K562 (cell line): ENCODE data around the gene ANKRD13D. TPM values are rescaled to one million over a fixed set of nuclear protein-coding genes. Genes with fewer than 3 reads are reported as not detected.
A peak's percentile ranks its signal among the peaks of the same experiment; 100 is the strongest.

Experiments
- ATAC-seq: fragments of 200-7000 bp; cut with Tn5 transposase; 3 replicates; pipeline ENCODE4 v1.9.1; 2020; ENCODE audit warnings: moderate library complexity
- BruUV-seq: library from RNA; stranded (reverse); fragments of 400-500 nt; replicated peaks from 2 replicates; lab custom pipeline; 2021; lab: Mats Ljungman, UMichigan
- CTCF ChIA-PET: fragments of 300-600 bp; formaldehyde crosslinking; extraction: SDS; loops from one replicate; lab custom pipeline; 2021; ENCODE audit warnings: low intra/inter-chr PET ratio; lab: Yijun Ruan, JAX
- POLR2A ChIA-PET: fragments of 300-600, 350-650 bp; sonication (Branson Sonifier 250); formaldehyde crosslinking; extraction: SDS; loops from one replicate; lab custom pipeline; 2021; ENCODE audit warnings: antibody characterized with exemption, inconsistent platforms; lab: Yijun Ruan, JAX
- DNase-seq, 4 experiments: peaks; one replicate each; pipeline versions ENCODE4 v3.0.0 to v3.0.0-alpha.2; 2011 to 2018; ENCODE audit warnings: low spot score in 3 of 4, mixed read lengths in 3 of 4; ENCODE audit errors: extremely low read depth in 1 of 4
- FAIRE-seq: peaks from 2 replicates; lab custom pipeline; 2011; peaks lifted over from hg19 to GRCh38; lab: Jason Lieb, UNC
- H2AFZ ChIP-seq: 2 replicates; pipeline ENCODE4 v1.6.0; 2011; ENCODE audit warnings: low read depth, low read length, control low read depth, inconsistent platforms
- H3K27ac ChIP-seq: fragments of 200-600 bp; 3 replicates; pipeline ENCODE4 v1.8.0; 2011; ENCODE audit warnings: low read depth, mild to moderate bottlenecking, control low read depth, inconsistent platforms, low read length, moderate library complexity, mixed read lengths; ENCODE audit errors: extremely low read depth
- H3K27me3 ChIP-seq, 2 experiments: fragments of 300-600 bp in 1 of 2; 2 replicates in 1 of 2; 3 replicates in 1 of 2; pipeline versions ENCODE4 v1.6.0 to v1.8.0; 2011; ENCODE audit warnings: inconsistent platforms in 2 of 2, low read length in 2 of 2, mild to moderate bottlenecking in 1 of 2, mixed read lengths in 1 of 2, moderate library complexity in 1 of 2; ENCODE audit not compliant: control insufficient read depth in 2 of 2, insufficient read depth in 2 of 2
- H3K36me3 ChIP-seq: fragments of 300-600 bp; 3 replicates; pipeline ENCODE4 v1.8.0; 2011; ENCODE audit warnings: mild to moderate bottlenecking, low read length, inconsistent platforms; ENCODE audit not compliant: control insufficient read depth, insufficient read depth
- H3K4me1 ChIP-seq, 2 experiments: fragments of 200-600 bp in 1 of 2; replicated peaks in 1 of 2; 2 replicates in 1 of 2; 3 replicates in 1 of 2; pipeline versions ENCODE4 v1.5.1 to v1.8.0; 2011; ENCODE audit warnings: inconsistent platforms in 2 of 2, low read length in 2 of 2, mild to moderate bottlenecking in 1 of 2, mixed read lengths in 1 of 2, moderate library complexity in 1 of 2; ENCODE audit not compliant: control insufficient read depth in 2 of 2, insufficient read depth in 2 of 2
- H3K4me2 ChIP-seq: 2 replicates; pipeline ENCODE4 v1.6.1; 2011; ENCODE audit warnings: low read length, control low read depth, inconsistent platforms, mixed read lengths; ENCODE audit not compliant: insufficient read depth
- H3K4me3 ChIP-seq: fragments of 200-600 bp; sonication (generic), shearing (Covaris generic); 2 replicates; pipeline ENCODE4 v1.5.1; 2016; ENCODE audit warnings: control low read depth, inconsistent platforms
- H3K79me2 ChIP-seq: fragments of 200-600 bp; 3 replicates; pipeline ENCODE4 v1.8.0; 2011; ENCODE audit warnings: low read length, inconsistent platforms; ENCODE audit not compliant: control insufficient read depth, insufficient read depth
- H3K9ac ChIP-seq, 2 experiments: 2 replicates each; pipeline versions ENCODE4 v1.6.0 to v1.6.1; 2011; ENCODE audit warnings: low read depth in 2 of 2, low read length in 2 of 2, control low read depth in 1 of 2, inconsistent platforms in 1 of 2, mild to moderate bottlenecking in 1 of 2, mixed read lengths in 1 of 2; ENCODE audit not compliant: insufficient read depth in 1 of 2
- H3K9me1 ChIP-seq: one replicate; pipeline ENCODE4 v1.6.0; 2011; ENCODE audit warnings: inconsistent platforms, mild to moderate bottlenecking, low read length, moderate library complexity; ENCODE audit not compliant: control insufficient read depth, insufficient read depth
- H3K9me3 ChIP-seq: replicated peaks from 2 replicates; pipeline ENCODE4 v1.5.1; 2011; ENCODE audit warnings: low read depth, low read length, inconsistent platforms; ENCODE audit not compliant: control insufficient read depth, insufficient read depth
- H4K20me1 ChIP-seq: replicated peaks from 2 replicates; pipeline ENCODE4 v1.6.1; 2011; ENCODE audit warnings: low read length, inconsistent platforms, mixed read lengths; ENCODE audit not compliant: control insufficient read depth, insufficient read depth
- AFF4 ChIP-seq: sonication (generic); formaldehyde crosslinking; IDR thresholded peaks from 2 replicates; pipeline ENCODE4 v1.8.0; 2023; ENCODE audit warnings: mild to moderate bottlenecking, missing genetic modification reagents
- CBFB ChIP-seq: sonication (generic); formaldehyde crosslinking; IDR thresholded peaks from 2 replicates; pipeline ENCODE4 v1.4.0; 2020; ENCODE audit warnings: mild to moderate bottlenecking, missing genetic modification reagents
- DPF2 ChIP-seq: fragments of 450-650 bp; IDR thresholded peaks from 2 replicates; pipeline ENCODE4 v1.6.1; 2016
- E2F6 ChIP-seq, 2 experiments: IDR thresholded peaks; 2 replicates each; pipeline ENCODE4 v1.6.1; 2011; ENCODE audit warnings: borderline replicate concordance in 1 of 2, control low read depth in 1 of 2, low read depth in 1 of 2, low read length in 1 of 2, mild to moderate bottlenecking in 1 of 2, mixed read lengths in 1 of 2, moderate library complexity in 1 of 2; ENCODE audit not compliant: insufficient read depth in 1 of 2, insufficient read length in 1 of 2, poor library complexity in 1 of 2, severe bottlenecking in 1 of 2; ENCODE audit errors: extremely low read depth in 1 of 2
- FIP1L1 ChIP-seq: fragments of 200-400 bp; formaldehyde crosslinking; IDR thresholded peaks from 2 replicates; pipeline ENCODE4 v1.6.1; 2018; ENCODE audit warnings: mild to moderate bottlenecking, low read depth, low read length; ENCODE audit not compliant: poor library complexity, severe bottlenecking
- HDAC1 ChIP-seq, 2 experiments: fragments of 450-650 bp; IDR thresholded peaks; 2 replicates each; pipeline ENCODE4 v1.6.1; 2016 to 2017; ENCODE audit warnings: inconsistent platforms in 1 of 2, mild to moderate bottlenecking in 1 of 2, moderate library complexity in 1 of 2
- HDAC8 ChIP-seq: fragments of 450-650 bp; IDR thresholded peaks from 2 replicates; pipeline ENCODE4 v1.6.1; 2016; ENCODE audit warnings: mild to moderate bottlenecking, missing genetic modification characterization, moderate library complexity, missing compliant biosample characterization
- HNRNPH1 ChIP-seq: fragments of 200-400 bp; formaldehyde crosslinking; optimal IDR thresholded peaks from 2 replicates; pipeline ENCODE3; 2017; ENCODE audit warnings: low read depth, mild to moderate bottlenecking, low read length, moderate library complexity
- L3MBTL2 ChIP-seq: fragments of 450-650 bp; IDR thresholded peaks from 2 replicates; pipeline ENCODE4 v1.6.1; 2016; ENCODE audit warnings: mild to moderate bottlenecking, moderate library complexity
- LCOR ChIP-seq: sonication (generic); formaldehyde crosslinking; IDR thresholded peaks from 2 replicates; pipeline ENCODE4 v1.8.0; 2022; ENCODE audit warnings: mild to moderate bottlenecking, missing genetic modification reagents
- PHF8 ChIP-seq: fragments of 200-600 bp; sonication (generic); IDR thresholded peaks from 2 replicates; pipeline ENCODE4 v1.6.1; 2012; ENCODE audit warnings: mixed run types, mild to moderate bottlenecking, inconsistent platforms, low read length, moderate library complexity, borderline replicate concordance
- PHTF2 ChIP-seq: fragments of 250-450 bp; sonication (Bioruptor Pico); IDR thresholded peaks from 2 replicates; pipeline ENCODE4 v1.5.0; 2021; ENCODE audit warnings: mild to moderate bottlenecking
- RBM15 ChIP-seq: fragments of 200-400 bp; formaldehyde crosslinking; IDR thresholded peaks from 2 replicates; pipeline ENCODE4 v1.6.1; 2018; ENCODE audit warnings: mild to moderate bottlenecking, low read length, moderate library complexity; ENCODE audit not compliant: insufficient read depth
- ZNF143 ChIP-seq: sonication (generic); formaldehyde crosslinking; IDR thresholded peaks from 2 replicates; pipeline ENCODE4 v1.9.0; 2022; ENCODE audit warnings: mild to moderate bottlenecking, missing genetic modification reagents
- ZNF263 ChIP-seq: sonication (generic); formaldehyde crosslinking; IDR thresholded peaks from 2 replicates; pipeline ENCODE4 v1.8.0; 2022; ENCODE audit warnings: mild to moderate bottlenecking, missing genetic modification reagents, borderline replicate concordance
- WGBS: fragments of 100-300 bp; shearing (Covaris generic); methylation state at CpG from one replicate; pipeline ENCODE4 v1.1.6; 2016; ENCODE audit warnings: low coverage, mixed read lengths; ENCODE audit not compliant: insufficient coverage; ENCODE audit errors: missing lambda C conversion rate; 5-methylcytosine and 5-hydroxymethylcytosine counted together
- in situ Hi-C: fragments of 300-500 bp; cut with MboI; formaldehyde crosslinking; loops from 4 replicates; pipeline ENCODE4 v1.15.0; 2018; ENCODE audit warnings: inconsistent platforms, mixed read lengths
- intact Hi-C: fragments of 100-400 bp; cut with micrococcal nuclease; formaldehyde crosslinking; loops from 2 replicates; pipeline ENCODE4 v1.14.2; 2022
- polyA plus RNA-seq, 8 experiments: library from polyadenylated mRNA; depleted of rRNA in 4 of 8; stranded (reverse) in 5 of 8; unstranded in 3 of 8; fragments of >200 nt; fragmentation: Nextera tagmentation in 2 of 8; fragmentation: Illumina TruSeq in 1 of 8; extraction: Ambion mirVana in 2 of 8; extraction: Trizol in 1 of 8; gene quantifications; 2 replicates each; pipeline versions ENCODE4 v1.2.1 to v1.2.3, GENCODE V29; 2011 to 2014; ENCODE audit warnings: inconsistent platforms in 1 of 8, missing spikeins in 1 of 8
- total RNA-seq, 7 experiments: library from RNA; depleted of rRNA in 6 of 7; stranded (reverse); fragments of >200 nt in 6 of 7; fragmentation: Illumina TruSeq in 2 of 7; extraction: Trizol in 2 of 7; gene quantifications; 2 replicates each; pipeline versions ENCODE4 v1.2.1 to v1.2.3, GENCODE V29; 2011 to 2021; ENCODE audit warnings: low replicate concordance in 1 of 7

Gene ANKRD13D
- total and polyA plus RNA-seq, 9 of the 15 experiments (the other 6 are each of a cell fraction or from before 2014, with no cell fraction given): 0.94 to 40.9 (median 22.4) TPM

GRCh38 chr11:67317888-67318555 is 28.9 kb downstream of the ANKRD13D start:
- Histone ChIP-seq H2AFZ (peak overlapping the region; percentile 95), H3K9ac (peak overlapping the region; percentile 56 to 93), H3K79me2 (peaks cover 6% of the 10 kb centered on the region; the same call in 1 of the 3 replicates), H4K20me1 (no peaks in the 10 kb centered on the region), H3K9me3 (no peaks in the 10 kb centered on the region), H3K36me3 (no peaks in the 10 kb centered on the region; the same call in 2 of the 3 replicates), H3K27ac (peak overlapping the region; percentile 24; the same call in 2 of the 3 replicates), H3K4me2 (peak overlapping the region; percentile 87), H3K27me3 (no peaks in the 10 kb centered on the region), H3K4me1 (peaks cover 29 to 32% of the 10 kb centered on the region in 2 experiments), H3K4me3 (peak overlapping the region; percentile 57), H3K9me1 (no peaks in the 10 kb centered on the region)
- POLR2A ChIA-PET: interaction anchor here (0.6 to 1.7 kb wide), 20 partner anchors 10 to 850 kb away, joined by 3 to 10 read pairs (median 5); partner anchors contain the start of genes ANKRD13D, CLCF1, GRK2 and POLD4
- intact Hi-C loops (loop anchor here (1.0 to 2.0 kb wide), 4 partner anchors 29 to 237 kb away; partner anchors contain the start of gene ANKRD13D), in situ Hi-C loops (loop anchor here (5.0 kb wide), 1 partner anchor 236 kb away; no protein-coding TSS in a partner anchor)
- no peak for FAIRE-seq
- under 1% methylated on average over 43 of the region's 53 CpGs for WGBS
- peak; percentile 27 for ATAC-seq
- DNase-seq: peak in 2 of 4 experiments; percentile 16 to 72
- TSS peak; percentile 72 for BruUV-seq
- CTCF ChIA-PET: interaction anchor here (0.9 to 3.1 kb wide), 8 partner anchors 28 to 263 kb away, joined by 3 to 35 read pairs (median 8); partner anchors contain the start of genes ANKRD13D and GRK2
- TF ChIP-seq PHF8 (peak; percentile 15; the same call in 1 of the 2 replicates), PHTF2 (CRISPR knock-in tag) (no peak), E2F6 (IDR thresholded peaks at IDR 0.05; ENCODE audit: borderline replicate concordance in 1 of 2, extremely low read depth in 1 of 2, insufficient read depth in 1 of 2, insufficient read length in 1 of 2, low read depth in 1 of 2, low read length in 1 of 2, poor library complexity in 1 of 2, severe bottlenecking in 1 of 2) (peak; percentile 13 to 49), RBM15 (no peak), L3MBTL2 (peak; percentile 72), ZNF143 (CRISPR knock-in tag) (peak; percentile 0; the same call in 1 of the 2 replicates), HNRNPH1 (no peak), AFF4 (CRISPR knock-in tag) (peak; percentile 73; the same call in 1 of the 2 replicates), HDAC1 (IDR thresholded peaks at IDR 0.05) (peak in 1 of 2 experiments; percentile 36; a peak in 1 of 4 replicates), FIP1L1 (peak; percentile 30), DPF2 (0 out of 2 replicates have a peak, but pooled peaks have one; percentile 8), LCOR (CRISPR knock-in tag) (peak; percentile 70; the same call in 1 of the 2 replicates), ZNF263 (CRISPR knock-in tag) (peak; percentile 57; the same call in 1 of the 2 replicates), HDAC8 (no peak), CBFB (CRISPR knock-in tag) (0 out of 2 replicates have a peak, but pooled peaks have one; percentile 7)
